Pancreas (tissue), 10 donors: ENCODE measurements around the gene GXYLT1. TPM values are rescaled to one million over a fixed set of nuclear protein-coding genes. Genes with fewer than 3 reads are reported as not detected.

ENCODE experiments used
- ATAC-seq, 4 donors: fragments of 200-7000 bp; cut with Tn5 transposase; one replicate each; pipeline versions ENCODE4 v1.8.0 to v1.9.1; 2020; ENCODE audit warnings: mild to moderate bottlenecking in 4 of 4, moderate library complexity in 4 of 4
- DNase-seq, 6 donors: peaks; one replicate each; pipeline ENCODE4 v3.0.0-alpha.2; 2020
- FAIRE-seq: peaks from 2 replicates; lab custom pipeline; 2012; peaks lifted over from hg19 to GRCh38; lab: Jason Lieb, UNC
- H3K27ac ChIP-seq, 4 donors: fragments of 200-600 bp; sonication (generic); 1 replicate in 3 of 4; 2 replicates in 1 of 4; pipeline versions ENCODE4 v1.5.0 to v1.8.0; 2020
- H3K27me3 ChIP-seq, 4 donors: fragments of 200-600 bp; one replicate each; pipeline ENCODE4 v1.8.0; 2021
- H3K36me3 ChIP-seq, 3 donors: fragments of 200-600 bp; sonication (generic) in 1 of 3; one replicate each; pipeline versions ENCODE4 v1.5.0 to v1.8.0; 2020 to 2021
- H3K4me1 ChIP-seq, 3 donors: fragments of 200-600 bp; one replicate each; pipeline ENCODE4 v1.8.0; 2021
- H3K4me3 ChIP-seq, 4 donors: fragments of 200-600 bp; sonication (generic) in 2 of 4; one replicate each; pipeline versions ENCODE4 v1.5.0 to v1.8.0; 2020 to 2021
- H3K9me3 ChIP-seq, 4 donors: fragments of 200-600 bp; one replicate each; pipeline ENCODE4 v1.8.0; 2021
- WGBS, 2 donors: extraction: QIAGEN DNeasy Blood & Tissue Kit; methylation state at CpG; one replicate each; pipeline ENCODE4 v1.1.7; 2013; 5-methylcytosine and 5-hydroxymethylcytosine counted together
- intact Hi-C, 3 donors: fragments of 100-400 bp; cut with DNase I; formaldehyde crosslinking; loops; one replicate each; pipeline versions ENCODE4 v1.11.1 to v1.14.2; 2022
- polyA plus RNA-seq, 2 donors: library from polyadenylated mRNA; stranded (reverse); fragments of 200-250 nt; gene quantifications; one replicate each; pipeline ENCODE4 v1.2.3, GENCODE V29; 2013
- total RNA-seq, 6 donors: library from RNA; stranded (reverse); fragmentation: NEBNext Ultra II Directional in 4 of 6; extraction: Animal tissue kit (Norgen Biotek cat#: 25700) in 4 of 6; gene quantifications; one replicate each; pipeline versions ENCODE4 v1.2.1 to v1.2.4, GENCODE V29; 2021 to 2023
- TF ChIP-seq, protein P1 (sequence below), 4 donors: fragments of 200-600 bp; sonication (generic) in 3 of 4; IDR thresholded peaks; one replicate each; pipeline versions ENCODE4 v1.5.0 to v1.8.0; 2021; ENCODE audit warnings: antibody characterized with exemption in 4 of 4
- donor health status: healthy with polysubstance abuse.
- donor health status: DM: no; HTN: no; CAD: no; lungs with moderate emphysema.
- donor health status: DM: no; HTN: no; CAD: no.
- donor health status: control.
- donor health status: control.
- donor health status: Bipolar disorder and iron deficiency.
- donor health status: DM: yes; HTN: yes; CAD: no.
- donor health status: DM: no; HTN: no; CAD: no.
- donor health status: DM: no; HTN: no; CAD: no.
- donor health status: DM: yes; HTN: yes; CAD: no.

The GXYLT1 gene
- total and polyA plus RNA-seq, 8 donors: 0.87 to 7.2 (median 3.7) TPM

DNA sequence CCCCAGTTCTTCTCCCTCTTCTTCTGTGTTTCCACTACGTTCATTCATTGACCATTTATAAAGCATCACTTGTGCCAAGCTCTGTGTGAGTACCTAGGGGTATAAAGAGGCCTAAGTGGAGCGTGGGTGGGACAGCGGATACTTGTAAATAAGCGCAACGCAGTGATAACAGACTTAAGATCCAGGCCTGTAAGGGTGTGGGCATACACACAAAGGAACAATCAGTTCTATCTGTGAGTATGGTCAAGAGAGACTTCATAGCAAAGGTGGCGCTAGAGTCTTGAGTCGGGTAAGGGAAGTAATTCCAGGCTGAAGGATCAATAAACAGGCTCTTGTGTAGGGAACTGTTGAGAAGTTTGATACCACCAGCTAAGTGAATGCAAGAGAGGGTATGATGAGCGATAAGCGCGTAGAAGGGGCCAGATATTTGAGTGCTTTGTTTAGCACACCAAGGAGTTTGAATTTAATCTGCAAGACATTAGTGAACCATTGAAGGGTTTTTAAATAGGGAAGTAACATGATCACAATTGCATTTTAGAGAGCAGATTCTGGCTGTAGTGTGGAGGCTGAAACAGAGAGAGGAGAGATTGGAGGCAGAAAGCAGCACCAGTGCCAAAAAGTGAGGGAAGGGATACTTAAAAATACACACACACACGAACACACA, 1.0 kb upstream of the GXYLT1 start:
- no peaks in the 10 kb centered on the region for H3K27me3 ChIP-seq
- ATAC-seq: peak in 1 of 4 donors; percentile 6
- intact Hi-C loops: no loop called here
- H3K4me1 ChIP-seq: peaks cover 6 to 15% (median 9%) of the 10 kb centered on the region in 3 donors
- no peaks in the 10 kb centered on the region for H3K36me3 ChIP-seq
- peak overlapping the region in 2 of 4 donors; percentile 69 to 87 for H3K4me3 ChIP-seq
- whole genome bisulfite sequencing, 2 donors: 57 to 62% methylated on average over 11 of the region's 11 CpGs
- no peak overlapping the region for H3K27ac ChIP-seq
- no peak for DNase-seq
- H3K9me3 ChIP-seq: no peaks in the 10 kb centered on the region
- FAIRE-seq: no peak
- TF ChIP-seq, protein P1, sequence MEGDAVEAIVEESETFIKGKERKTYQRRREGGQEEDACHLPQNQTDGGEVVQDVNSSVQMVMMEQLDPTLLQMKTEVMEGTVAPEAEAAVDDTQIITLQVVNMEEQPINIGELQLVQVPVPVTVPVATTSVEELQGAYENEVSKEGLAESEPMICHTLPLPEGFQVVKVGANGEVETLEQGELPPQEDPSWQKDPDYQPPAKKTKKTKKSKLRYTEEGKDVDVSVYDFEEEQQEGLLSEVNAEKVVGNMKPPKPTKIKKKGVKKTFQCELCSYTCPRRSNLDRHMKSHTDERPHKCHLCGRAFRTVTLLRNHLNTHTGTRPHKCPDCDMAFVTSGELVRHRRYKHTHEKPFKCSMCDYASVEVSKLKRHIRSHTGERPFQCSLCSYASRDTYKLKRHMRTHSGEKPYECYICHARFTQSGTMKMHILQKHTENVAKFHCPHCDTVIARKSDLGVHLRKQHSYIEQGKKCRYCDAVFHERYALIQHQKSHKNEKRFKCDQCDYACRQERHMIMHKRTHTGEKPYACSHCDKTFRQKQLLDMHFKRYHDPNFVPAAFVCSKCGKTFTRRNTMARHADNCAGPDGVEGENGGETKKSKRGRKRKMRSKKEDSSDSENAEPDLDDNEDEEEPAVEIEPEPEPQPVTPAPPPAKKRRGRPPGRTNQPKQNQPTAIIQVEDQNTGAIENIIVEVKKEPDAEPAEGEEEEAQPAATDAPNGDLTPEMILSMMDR (IDR thresholded peaks at IDR 0.05): no peak

DNA sequence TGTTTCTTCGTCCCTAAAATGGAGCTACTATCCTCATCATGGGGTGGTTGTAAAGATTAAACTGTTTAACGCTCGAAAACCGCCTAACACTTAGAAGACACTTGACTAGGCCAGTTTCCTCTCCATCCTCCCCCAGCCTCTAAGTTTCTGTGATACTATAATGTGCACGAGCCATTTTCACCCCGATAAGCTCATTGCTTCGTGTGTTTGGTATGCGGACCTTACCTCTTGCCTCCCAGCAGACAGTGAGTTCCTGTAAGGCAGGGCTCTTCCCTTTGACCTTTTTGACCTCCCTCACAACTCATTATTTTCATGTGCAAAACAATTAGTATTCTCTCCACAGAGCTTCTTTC, 499 bp upstream of the GXYLT1 start:
- no peak for DNase-seq

DNA sequence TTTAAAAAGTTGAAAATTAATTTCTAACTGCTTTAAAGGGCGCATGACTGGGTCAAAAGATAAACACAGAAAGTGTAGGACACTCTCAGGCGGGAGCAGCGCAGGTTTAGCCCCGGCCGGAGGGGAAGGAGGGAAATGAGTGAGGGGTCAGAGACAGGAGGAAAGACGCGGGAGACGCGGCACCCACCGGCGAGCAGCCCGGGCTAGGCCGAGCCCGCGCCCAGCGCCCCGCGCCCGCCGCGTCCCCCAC, 591 bp downstream of the GXYLT1 start:
- FAIRE-seq (no peak), DNase-seq (no peak), ATAC-seq (no peak)
- no peaks in the 10 kb centered on the region for H3K36me3 ChIP-seq
- intact Hi-C loops: no loop called here
- peak overlapping the region; percentile 58 to 89 (median 78) for H3K4me3 ChIP-seq
- no peaks in the 10 kb centered on the region for H3K9me3 ChIP-seq
- H3K27me3 ChIP-seq: no peaks in the 10 kb centered on the region
- H3K27ac ChIP-seq: peak overlapping the region; percentile 84 to 90 (median 86)
- H3K4me1 ChIP-seq: peaks cover 9 to 15% (median 11%) of the 10 kb centered on the region in 3 donors
- TF ChIP-seq, protein P1 (IDR thresholded peaks at IDR 0.05): no peak
- 1% methylated on average over 15 to 21 of the region's 21 CpGs for WGBS, 2 donors

More for the DNA sequence above, 499 bp upstream of the GXYLT1 start:
- Histone ChIP-seq H3K27me3 (no peaks in the 10 kb centered on the region), H3K9me3 (no peaks in the 10 kb centered on the region), H3K36me3 (no peaks in the 10 kb centered on the region), H3K27ac (peak overlapping the region; percentile 84 to 90 (median 86)), H3K4me1 (peaks cover 9 to 15% (median 11%) of the 10 kb centered on the region in 3 donors), H3K4me3 (peak overlapping the region; percentile 58 to 89 (median 78))
- FAIRE-seq (no peak), ATAC-seq (peak in 2 of 4 donors; percentile 14 to 20)
- TF ChIP-seq, protein P1 (IDR thresholded peaks at IDR 0.05): no peak
- intact Hi-C loops: no loop called here
- 0 to 2% methylated on average over 8 of the region's 8 CpGs for WGBS, 2 donors

DNA sequence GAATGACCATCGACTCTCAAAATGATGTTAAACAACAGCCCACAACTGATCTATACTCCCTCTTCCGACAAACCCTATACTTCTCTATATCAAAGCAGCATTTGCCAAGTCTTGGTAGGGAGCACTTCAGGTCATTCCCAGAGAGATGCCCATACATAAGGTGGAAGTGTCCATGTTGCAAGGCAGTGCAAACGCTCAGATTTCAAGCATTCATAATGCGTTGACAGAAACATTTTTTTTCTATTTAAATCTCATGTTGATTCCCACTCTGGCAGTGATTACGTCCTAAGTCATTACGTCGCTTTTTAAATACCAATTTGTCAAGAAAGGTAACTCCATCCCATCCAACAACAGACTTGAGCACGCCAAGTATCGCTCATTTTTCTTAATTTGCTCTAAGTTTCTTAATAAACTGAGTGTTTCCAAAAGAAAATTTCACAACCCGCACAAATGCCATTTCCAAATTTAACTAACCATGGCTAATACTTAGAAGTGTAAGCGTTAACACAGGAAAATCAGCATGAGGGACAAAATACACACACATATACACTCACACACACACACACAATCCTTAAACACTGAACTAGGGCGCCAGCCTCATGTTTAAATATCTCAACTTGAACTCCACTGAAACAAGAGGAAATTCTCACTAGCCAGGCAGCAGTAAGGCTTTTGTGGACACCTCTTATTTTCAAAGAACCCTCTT, 1.1 kb downstream of the GXYLT1 start:
- H3K27me3 ChIP-seq: no peaks in the 10 kb centered on the region
- peaks cover 9 to 15% (median 11%) of the 10 kb centered on the region in 3 donors for H3K4me1 ChIP-seq
- no peaks in the 10 kb centered on the region for H3K9me3 ChIP-seq
- H3K36me3 ChIP-seq: no peaks in the 10 kb centered on the region
- intact Hi-C loops: no loop called here
- FAIRE-seq (no peak), ATAC-seq (no peak), DNase-seq (no peak)
- TF ChIP-seq, protein P1 (IDR thresholded peaks at IDR 0.05): no peak
- peak overlapping the region; percentile 58 to 89 (median 78) for H3K4me3 ChIP-seq
- 3 to 5% methylated on average over 12 of the region's 12 CpGs for WGBS, 2 donors
- H3K27ac ChIP-seq: peak overlapping the region; percentile 84 to 90 (median 86)
